HAP-1 (cell line): Measurements from ENCODE around the gene TMEFF2.

Experiments
- DNase-seq, 2 experiments: peaks; one replicate each; pipeline ENCODE4 v3.0.0-alpha.2; 2016 to 2020; ENCODE audit warnings: low spot score in 2 of 2
- H3K27me3 ChIP-seq: fragments of 250-450 bp; sonication (Bioruptor Pico); 2 replicates; pipeline ENCODE4 v1.5.1; 2020; ENCODE audit warnings: low read depth, mild to moderate bottlenecking, moderate library complexity
- H3K36me3 ChIP-seq: fragments of 250-450 bp; sonication (Bioruptor Pico); replicated peaks from 2 replicates; pipeline ENCODE4 v1.5.1; 2020; ENCODE audit warnings: mild to moderate bottlenecking
- H3K4me1 ChIP-seq: fragments of 250-450 bp; sonication (Bioruptor Pico); 2 replicates; pipeline ENCODE4 v1.5.1; 2020; ENCODE audit warnings: mild to moderate bottlenecking
- H3K4me3 ChIP-seq: fragments of 250-450 bp; sonication (Bioruptor Pico); 2 replicates; pipeline ENCODE4 v1.5.1; 2020; ENCODE audit warnings: mild to moderate bottlenecking, moderate library complexity
- H3K9me3 ChIP-seq: fragments of 250-450 bp; sonication (Bioruptor Pico); 2 replicates; pipeline ENCODE4 v1.5.1; 2020; ENCODE audit warnings: mild to moderate bottlenecking, moderate library complexity
- in situ Hi-C: fragments of 300-500 bp; cut with MboI; formaldehyde crosslinking; loops from 3 replicates; pipeline ENCODE4 v1.14.3; 2020; ENCODE audit warnings: low sequenced_read_pairs, inconsistent platforms, mixed read lengths

Gene TMEFF2

GRCh38 chr2:192060161-192060560 is 134.6 kb downstream of the TMEFF2 start:
- Histone ChIP-seq H3K4me1 (no peaks in the 10 kb centered on the region), H3K9me3 (no peaks in the 10 kb centered on the region), H3K36me3 (no peaks in the 10 kb centered on the region), H3K27me3 (no peaks in the 10 kb centered on the region), H3K4me3 (no peak overlapping the region)
- DNase-seq = no peak
- in situ Hi-C loops = no loop called here

GRCh38 chr2:192059266-192059665 is 135.5 kb downstream of the TMEFF2 start:
- no peak overlapping the region for H3K4me3 ChIP-seq
- H3K27me3 ChIP-seq = no peaks in the 10 kb centered on the region
- in situ Hi-C loops = no loop called here
- H3K4me1 ChIP-seq = peaks cover 1% of the 10 kb centered on the region; the same call in 1 of the 2 replicates
- DNase-seq = no peak
- H3K9me3 ChIP-seq = no peaks in the 10 kb centered on the region
- no peaks in the 10 kb centered on the region for H3K36me3 ChIP-seq

- in situ Hi-C loops = no loop called here
These were observed 140.8 kb downstream of the TMEFF2 start for GRCh38 chr2:192053921-192054320.

GRCh38 chr2:192051533-192051932 is 143.2 kb downstream of the TMEFF2 start:
- no peaks in the 10 kb centered on the region for H3K36me3 ChIP-seq
- in situ Hi-C loops = no loop called here
- DNase-seq = no peak

More at GRCh38 chr2:192053921-192054320, 140.8 kb downstream of the TMEFF2 start:
- no peak for DNase-seq
- Histone ChIP-seq H3K36me3 (no peaks in the 10 kb centered on the region), H3K9me3 (no peaks in the 10 kb centered on the region), H3K4me1 (peaks cover 3% of the 10 kb centered on the region; the same call in 1 of the 2 replicates), H3K27me3 (no peaks in the 10 kb centered on the region), H3K4me3 (no peak overlapping the region)

GRCh38 chr2:192049362-192049761 is 145.4 kb downstream of the TMEFF2 start:
- H3K4me1 ChIP-seq = peaks cover 3% of the 10 kb centered on the region; the same call in 1 of the 2 replicates
- H3K27me3 ChIP-seq = no peaks in the 10 kb centered on the region
- in situ Hi-C loops = no loop called here
- no peaks in the 10 kb centered on the region for H3K36me3 ChIP-seq
- no peak for DNase-seq
- no peak overlapping the region for H3K4me3 ChIP-seq
- H3K9me3 ChIP-seq = no peaks in the 10 kb centered on the region

More at GRCh38 chr2:192051533-192051932, 143.2 kb downstream of the TMEFF2 start:
- H3K27me3 ChIP-seq = no peaks in the 10 kb centered on the region
- no peak overlapping the region for H3K4me3 ChIP-seq
- peaks cover 3% of the 10 kb centered on the region; the same call in 1 of the 2 replicates for H3K4me1 ChIP-seq
- no peaks in the 10 kb centered on the region for H3K9me3 ChIP-seq

- H3K27me3 ChIP-seq = no peaks in the 10 kb centered on the region
- in situ Hi-C loops = no loop called here
- no peaks in the 10 kb centered on the region for H3K4me1 ChIP-seq
- H3K36me3 ChIP-seq = no peaks in the 10 kb centered on the region
- H3K9me3 ChIP-seq = no peaks in the 10 kb centered on the region
- no peak for DNase-seq
- H3K4me3 ChIP-seq = no peak overlapping the region
These were observed 147.2 kb downstream of the TMEFF2 start for GRCh38 chr2:192047315-192048107.

GRCh38 chr2:192044496-192044895 is 150.2 kb downstream of the TMEFF2 start:
- H3K9me3 ChIP-seq = no peaks in the 10 kb centered on the region

GRCh38 chr2:192043216-192043870 is 151.4 kb downstream of the TMEFF2 start:
- DNase-seq = no peak
- H3K4me1 ChIP-seq = no peaks in the 10 kb centered on the region
- H3K36me3 ChIP-seq = no peaks in the 10 kb centered on the region
- in situ Hi-C loops = no loop called here
- H3K27me3 ChIP-seq = no peaks in the 10 kb centered on the region
- H3K9me3 ChIP-seq = no peaks in the 10 kb centered on the region
- H3K4me3 ChIP-seq = no peak overlapping the region

More at GRCh38 chr2:192044496-192044895, 150.2 kb downstream of the TMEFF2 start:
- in situ Hi-C loops = no loop called here
- no peak for DNase-seq
- Histone ChIP-seq H3K27me3 (no peaks in the 10 kb centered on the region), H3K4me1 (no peaks in the 10 kb centered on the region), H3K36me3 (no peaks in the 10 kb centered on the region), H3K4me3 (no peak overlapping the region)

GRCh38 chr2:192042126-192042525 is 152.6 kb downstream of the TMEFF2 start:
- no peak for DNase-seq
- no peaks in the 10 kb centered on the region for H3K36me3 ChIP-seq
- no peaks in the 10 kb centered on the region for H3K9me3 ChIP-seq
- H3K4me3 ChIP-seq = no peak overlapping the region
- no peaks in the 10 kb centered on the region for H3K27me3 ChIP-seq
- no peaks in the 10 kb centered on the region for H3K4me1 ChIP-seq
- in situ Hi-C loops = no loop called here

- Histone ChIP-seq H3K27me3 (no peaks in the 10 kb centered on the region), H3K4me3 (no peak overlapping the region), H3K9me3 (no peaks in the 10 kb centered on the region), H3K4me1 (no peaks in the 10 kb centered on the region), H3K36me3 (no peaks in the 10 kb centered on the region)
- in situ Hi-C loops = no loop called here
- no peak for DNase-seq
These were observed 156.6 kb downstream of the TMEFF2 start for GRCh38 chr2:192038110-192038509.

GRCh38 chr2:192035731-192036442 is 158.8 kb downstream of the TMEFF2 start:
- no peak for DNase-seq
- no peak overlapping the region for H3K4me3 ChIP-seq
- H3K4me1 ChIP-seq = no peaks in the 10 kb centered on the region
- H3K36me3 ChIP-seq = no peaks in the 10 kb centered on the region
- no peaks in the 10 kb centered on the region for H3K27me3 ChIP-seq
- no peaks in the 10 kb centered on the region for H3K9me3 ChIP-seq
- in situ Hi-C loops = no loop called here

- no peaks in the 10 kb centered on the region for H3K27me3 ChIP-seq
- in situ Hi-C loops = no loop called here
These were observed 163.9 kb downstream of the TMEFF2 start for GRCh38 chr2:192030856-192031255.

GRCh38 chr2:192030289-192030688 is 164.4 kb downstream of the TMEFF2 start:
- Histone ChIP-seq H3K4me3 (no peak overlapping the region), H3K4me1 (0 out of 2 replicates have a peak, but pooled peaks cover 10% of the 10 kb centered on the region), H3K9me3 (no peaks in the 10 kb centered on the region), H3K27me3 (no peaks in the 10 kb centered on the region), H3K36me3 (no peaks in the 10 kb centered on the region)
- in situ Hi-C loops = no loop called here
- no peak for DNase-seq

More at GRCh38 chr2:192030856-192031255, 163.9 kb downstream of the TMEFF2 start:
- Histone ChIP-seq H3K9me3 (no peaks in the 10 kb centered on the region), H3K36me3 (no peaks in the 10 kb centered on the region), H3K4me3 (no peak overlapping the region), H3K4me1 (0 out of 2 replicates have a peak, but pooled peaks cover 9% of the 10 kb centered on the region)
- no peak for DNase-seq
